Sigmoid colon (tissue), 4 donors: ENCODE results near the gene ADAM21.

ENCODE experiments used
- CTCF ChIP-seq, 4 experiments: fragments of 450-650 bp in 3 of 4; fragments of 200-600 bp in 1 of 4; IDR thresholded peaks; one replicate each; pipeline ENCODE4 v1.5.1; 2016 to 2019; ENCODE audit warnings: antibody characterized with exemption in 4 of 4, mild to moderate bottlenecking in 3 of 4, moderate library complexity in 2 of 4
- POLR2A ChIP-seq, 2 donors: fragments of 450-650 bp; IDR thresholded peaks; one replicate each; pipeline ENCODE4 v1.6.1; 2016; ENCODE audit warnings: antibody characterized with exemption in 2 of 2, mild to moderate bottlenecking in 2 of 2, moderate library complexity in 2 of 2
- POLR2AphosphoS5 ChIP-seq, 4 donors: sonication (generic); formaldehyde crosslinking; IDR thresholded peaks; one replicate each; pipeline ENCODE4 v1.6.1; 2017; ENCODE audit warnings: antibody characterized with exemption in 4 of 4

- no peak for TF ChIP-seq CTCF (IDR thresholded peaks at IDR 0.05)
- TF ChIP-seq POLR2AphosphoS5 (IDR thresholded peaks at IDR 0.05): no peak
- TF ChIP-seq POLR2A (IDR thresholded peaks at IDR 0.05): no peak
Observed at GRCh38 chr14:70442750-70443149, 9.2 kb upstream of the ADAM21 start.
